Thoracic aorta (tissue), 2 donors: ENCODE data around the gene CYP46A1. TPM values are rescaled to one million over a fixed set of nuclear protein-coding genes. Genes with fewer than 3 reads are reported as not detected.

Experiments used
- ATAC-seq: fragments of 150-250 bp; one replicate; pipeline ENCODE4 v1.8.0; 2017; ENCODE audit warnings: low read depth; ENCODE audit not compliant: insufficient number of reproducible peaks, low FRiP score
- DNase-seq: peaks from one replicate; pipeline ENCODE4 v3.0.0-alpha.2; 2020; ENCODE audit warnings: low spot score
- H3K27ac ChIP-seq, 2 donors: fragments of 200-600 bp; sonication (generic); 1 replicate in 1 of 2; 2 replicates in 1 of 2; pipeline ENCODE4 v1.5.1; 2016; ENCODE audit warnings: mild to moderate bottlenecking in 2 of 2, moderate library complexity in 2 of 2
- H3K27me3 ChIP-seq: fragments of 200-600 bp; sonication (generic); replicated peaks from 2 replicates; pipeline ENCODE4 v1.6.0; 2016; ENCODE audit warnings: mild to moderate bottlenecking; ENCODE audit not compliant: insufficient read depth
- H3K36me3 ChIP-seq: fragments of 200-600 bp; sonication (generic); one replicate; pipeline ENCODE4 v1.5.1; 2016
- H3K4me1 ChIP-seq, 2 donors: fragments of 200-600 bp; sonication (generic); 1 replicate in 1 of 2; 2 replicates in 1 of 2; pipeline versions ENCODE4 v1.5.1 to v1.6.0; 2016; ENCODE audit warnings: low read depth in 2 of 2, mild to moderate bottlenecking in 1 of 2; ENCODE audit not compliant: control insufficient read depth in 1 of 2
- H3K4me3 ChIP-seq: fragments of 200-600 bp; sonication (generic); 2 replicates; pipeline ENCODE4 v1.5.1; 2016; ENCODE audit warnings: mild to moderate bottlenecking
- H3K9me3 ChIP-seq: fragments of 200-600 bp; sonication (generic); 2 replicates; pipeline ENCODE4 v1.5.1; 2016
- CTCF ChIP-seq: fragments of 200-600 bp; sonication (generic); IDR thresholded peaks from one replicate; pipeline ENCODE4 v1.5.1; 2019; ENCODE audit warnings: antibody characterized with exemption
- total RNA-seq, 2 donors: library from RNA; depleted of rRNA; stranded (reverse); fragments of >200 nt; gene quantifications; one replicate each; pipeline versions ENCODE4 v1.1.0 to v1.2.3, GENCODE V29; 2016

The CYP46A1 gene
- total RNA-seq, 2 donors from 2014 or later, result 0.68 to 1.3 TPM

GRCh38 chr14:99724939-99725773 lies 41.1 kb downstream of the CYP46A1 start:
- Histone ChIP-seq H3K36me3 (no peaks in the 10 kb centered on the region), H3K27me3 (no peaks in the 10 kb centered on the region), H3K4me1 (peaks cover 0 to 1% of the 10 kb centered on the region in 2 donors), H3K4me3 (no peak overlapping the region), H3K9me3 (no peaks in the 10 kb centered on the region), H3K27ac (no peak overlapping the region)
- DNase-seq, result no peak
- TF ChIP-seq CTCF, result no peak
- no peak for ATAC-seq

- no peak for ATAC-seq
- DNase-seq, result no peak
- no peak overlapping the region for H3K4me3 ChIP-seq
- peaks cover 5 to 9% of the 10 kb centered on the region in 2 donors for H3K4me1 ChIP-seq
- H3K27ac ChIP-seq, result no peak overlapping the region
- no peaks in the 10 kb centered on the region for H3K36me3 ChIP-seq
- TF ChIP-seq CTCF, result no peak
- no peaks in the 10 kb centered on the region for H3K9me3 ChIP-seq
- no peaks in the 10 kb centered on the region for H3K27me3 ChIP-seq
Measured at GRCh38 chr14:99725774-99726537, 41.9 kb downstream of the CYP46A1 start.

GRCh38 chr14:99726538-99727095 lies 42.5 kb downstream of the CYP46A1 start:
- no peak for TF ChIP-seq CTCF
- Histone ChIP-seq H3K27me3 (no peaks in the 10 kb centered on the region), H3K36me3 (no peaks in the 10 kb centered on the region), H3K9me3 (no peaks in the 10 kb centered on the region), H3K27ac (no peak overlapping the region), H3K4me1 (peaks cover 5 to 16% of the 10 kb centered on the region in 2 donors), H3K4me3 (no peak overlapping the region)
- no peak for DNase-seq
- no peak for ATAC-seq

- no peak for DNase-seq
- no peaks in the 10 kb centered on the region for H3K27me3 ChIP-seq
Measured at GRCh38 chr14:99727096-99727870, 43.2 kb downstream of the CYP46A1 start.

More at GRCh38 chr14:99727096-99727870, 43.2 kb downstream of the CYP46A1 start:
- Histone ChIP-seq H3K4me1 (peaks cover 5 to 20% of the 10 kb centered on the region in 2 donors), H3K9me3 (no peaks in the 10 kb centered on the region), H3K4me3 (no peak overlapping the region), H3K27ac (no peak overlapping the region), H3K36me3 (no peaks in the 10 kb centered on the region)
- TF ChIP-seq CTCF, result no peak
- no peak for ATAC-seq
